ENCODE results near the gene CCDC148. TPM values are rescaled to one million over a fixed set of nuclear protein-coding genes. Genes with fewer than 3 reads are reported as not detected.
"Not testable (repeated sequence)": the region's sequence is repeated elsewhere in the genome, so short reads cannot be mapped to it uniquely, and the experiment has no call there.

CCDC148 gene
- total RNA-seq, 4 donors from 2014 or later = 0.78 to 1.6 (median 1.1) TPM

- Histone ChIP-seq H3K4me3 (no peak overlapping the region), H3K4me1 (no peaks in the 10 kb centered on the region), H3K27ac (no peak overlapping the region), H3K36me3 (no peaks in the 10 kb centered on the region), H3K27me3 (no peaks in the 10 kb centered on the region), H3K9me3 (no peaks in the 10 kb centered on the region)
- no peak for ATAC-seq
- TF ChIP-seq EP300 (IDR thresholded peaks at IDR 0.05) = no peak
- TF ChIP-seq POLR2A (IDR thresholded peaks at IDR 0.05) = no peak
- TF ChIP-seq CTCF (IDR thresholded peaks at IDR 0.05) = no peak
- no peak for TF ChIP-seq POLR2AphosphoS5 (IDR thresholded peaks at IDR 0.05)
- 94 to 100% methylated on average over 2 of the region's 2 CpGs for WGBS, 2 donors (ENCODE audit: low coverage in 1 of 2)
Measured at GRCh38 chr2:158317642-158318041, 138.9 kb downstream of the CCDC148 start.

- 44 to 50% methylated on average over 1 of the region's 1 CpG for WGBS, 2 donors (ENCODE audit: low coverage in 1 of 2)
- H3K9me3 ChIP-seq = no peaks in the 10 kb centered on the region
- TF ChIP-seq CTCF (IDR thresholded peaks at IDR 0.05) = no peak
- TF ChIP-seq POLR2A (IDR thresholded peaks at IDR 0.05) = no peak
- TF ChIP-seq POLR2AphosphoS5 (IDR thresholded peaks at IDR 0.05) = no peak
- TF ChIP-seq EP300 (IDR thresholded peaks at IDR 0.05) = no peak
- H3K36me3 ChIP-seq = no peaks in the 10 kb centered on the region
- H3K27me3 ChIP-seq = no peaks in the 10 kb centered on the region
- no peaks in the 10 kb centered on the region for H3K4me1 ChIP-seq
- no peak overlapping the region for H3K27ac ChIP-seq
- ATAC-seq = no peak
- no peak overlapping the region for H3K4me3 ChIP-seq
Measured at GRCh38 chr2:158315803-158316414, 140.6 kb downstream of the CCDC148 start.

- no peak for ATAC-seq
- no peaks in the 10 kb centered on the region for H3K9me3 ChIP-seq
- TF ChIP-seq EP300 (IDR thresholded peaks at IDR 0.05) (no peak), CTCF (IDR thresholded peaks at IDR 0.05) (no peak)
- H3K36me3 ChIP-seq = no peaks in the 10 kb centered on the region
- no peak overlapping the region for H3K27ac ChIP-seq
- WGBS, 2 donors (ENCODE audit: low coverage in 1 of 2) = 65 to 83% methylated on average over 1 of the region's 1 CpG
- H3K4me3 ChIP-seq = no peak overlapping the region
- H3K4me1 ChIP-seq = no peaks in the 10 kb centered on the region
- no peaks in the 10 kb centered on the region for H3K27me3 ChIP-seq
Measured at GRCh38 chr2:158315000-158315399, 141.6 kb downstream of the CCDC148 start.

- ATAC-seq = no peak
- Histone ChIP-seq H3K9me3 (no peaks in the 10 kb centered on the region), H3K36me3 (no peaks in the 10 kb centered on the region), H3K27me3 (no peaks in the 10 kb centered on the region), H3K27ac (no peak overlapping the region), H3K4me3 (no peak overlapping the region), H3K4me1 (no peaks in the 10 kb centered on the region)
- TF ChIP-seq POLR2AphosphoS5 (IDR thresholded peaks at IDR 0.05) = no peak
- TF ChIP-seq EP300 (IDR thresholded peaks at IDR 0.05) = no peak
- TF ChIP-seq CTCF (IDR thresholded peaks at IDR 0.05) = no peak
- TF ChIP-seq POLR2A (IDR thresholded peaks at IDR 0.05) = no peak
- WGBS, 2 donors (ENCODE audit: low coverage in 1 of 2) = 75 to 81% methylated on average over 2 of the region's 2 CpGs
Measured at GRCh38 chr2:158313734-158314133, 142.8 kb downstream of the CCDC148 start.

GRCh38 chr2:158312981-158313380 lies 143.6 kb downstream of the CCDC148 start:
- 80 to 100% methylated on average over 1 of the region's 1 CpG for WGBS, 2 donors (ENCODE audit: low coverage in 1 of 2)
- H3K4me1 ChIP-seq = no peaks in the 10 kb centered on the region
- TF ChIP-seq CTCF (IDR thresholded peaks at IDR 0.05) (no peak), POLR2A (IDR thresholded peaks at IDR 0.05) (no peak), EP300 (IDR thresholded peaks at IDR 0.05) (no peak), POLR2AphosphoS5 (IDR thresholded peaks at IDR 0.05) (no peak)

GRCh38 chr2:158310407-158310806 lies 146.1 kb downstream of the CCDC148 start:
- no CpG with 5 or more reads among the region's 27 CpGs for WGBS, 2 donors (ENCODE audit: low coverage in 1 of 2)
- ATAC-seq, H3K4me3 ChIP-seq, H3K4me1 ChIP-seq, H3K27ac ChIP-seq, H3K36me3 ChIP-seq, H3K9me3 ChIP-seq, H3K27me3 ChIP-seq: not testable (repeated sequence)

More at GRCh38 chr2:158312981-158313380, 143.6 kb downstream of the CCDC148 start:
- no peaks in the 10 kb centered on the region for H3K9me3 ChIP-seq
- no peaks in the 10 kb centered on the region for H3K36me3 ChIP-seq
- no peaks in the 10 kb centered on the region for H3K27me3 ChIP-seq
- H3K27ac ChIP-seq = no peak overlapping the region
- no peak for ATAC-seq
- no peak overlapping the region for H3K4me3 ChIP-seq
